GM04504 (cell line): ENCODE results near the gene AFDN.

Experiments
- DNase-seq: peaks from one replicate; pipeline ENCODE4 v3.0.0-alpha.2; 2012; ENCODE audit warnings: low read depth

The AFDN gene

GRCh38 chr6:167826896-167827582, at the start of gene AFDN:
AFDN (plus strand) TSS chr6:167826911; CDS start chr6:167827133, 222 bp downstream.
- no peak for DNase-seq

- no peak for DNase-seq
Observed at GRCh38 chr6:167778497-167779128, 48.1 kb upstream of the AFDN start.

GRCh38 chr6:167779129-167779992, 47.4 kb upstream of the AFDN start:
- DNase-seq: no peak

GRCh38 chr6:167779993-167780655, 46.6 kb upstream of the AFDN start:
- no peak for DNase-seq

GRCh38 chr6:167781066-167781767, 45.5 kb upstream of the AFDN start:
- no peak for DNase-seq

GRCh38 chr6:167781868-167782267, 44.8 kb upstream of the AFDN start:
- DNase-seq: no peak

- DNase-seq: no peak
Observed at GRCh38 chr6:167782698-167783517, 43.8 kb upstream of the AFDN start.

GRCh38 chr6:167786853-167787675, 39.6 kb upstream of the AFDN start:
- no peak for DNase-seq

- no peak for DNase-seq
Observed at GRCh38 chr6:167787896-167788562, 38.7 kb upstream of the AFDN start.

- DNase-seq: no peak
Observed at GRCh38 chr6:167788563-167788903, 38.2 kb upstream of the AFDN start.

- no peak for DNase-seq
Observed at GRCh38 chr6:167789358-167789757, 37.4 kb upstream of the AFDN start.

GRCh38 chr6:167791091-167791779, 35.5 kb upstream of the AFDN start:
- no peak for DNase-seq

- DNase-seq: no peak
Observed at GRCh38 chr6:167791780-167792478, 34.8 kb upstream of the AFDN start.

GRCh38 chr6:167793421-167793820, 33.3 kb upstream of the AFDN start:
- no peak for DNase-seq

GRCh38 chr6:167794161-167795157, 32.3 kb upstream of the AFDN start:
- DNase-seq: no peak

- DNase-seq: no peak
Observed at GRCh38 chr6:167795321-167795811, 31.3 kb upstream of the AFDN start.

GRCh38 chr6:167795874-167796191, 30.9 kb upstream of the AFDN start:
- DNase-seq: no peak
